GM10266 (cell line): ENCODE data around the gene DERA.
A peak's percentile ranks its signal among the peaks of the same experiment; 100 is the strongest.

Source experiments
- DNase-seq: peaks from one replicate; pipeline ENCODE4 v3.0.0; 2012; ENCODE audit errors: extremely low spot score
- CTCF ChIP-seq: IDR thresholded peaks from 2 replicates; pipeline ENCODE4 v1.5.1; 2012; ENCODE audit warnings: mild to moderate bottlenecking, low read depth; ENCODE audit not compliant: control insufficient read depth, insufficient read depth; ENCODE audit errors: missing control alignments

Gene DERA

GRCh38 chr12:15982071-15982470 is 70.9 kb downstream of the DERA start:
- DNase-seq = no peak
- TF ChIP-seq CTCF = no peak

DNA sequence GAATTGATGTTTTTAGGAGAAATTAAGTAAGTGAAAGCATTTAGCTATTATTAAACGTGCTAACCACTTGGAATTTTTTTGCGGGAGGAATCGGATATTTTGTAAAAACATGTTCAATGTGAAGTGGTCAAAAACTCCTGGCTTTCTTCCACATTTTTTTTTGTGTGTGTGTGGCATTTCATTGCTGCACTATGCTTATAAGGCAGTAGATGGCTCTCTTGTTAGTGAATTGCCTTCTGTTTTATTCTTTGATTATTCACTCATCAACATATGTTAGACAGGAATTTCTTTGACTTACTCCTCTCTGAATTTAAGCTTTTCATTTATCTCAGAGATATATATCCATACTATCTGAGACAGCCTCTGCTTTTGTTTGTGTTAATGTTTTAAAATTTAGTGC is 71.3 kb downstream of the DERA start:
- peak; percentile 13 for TF ChIP-seq CTCF
- DNase-seq = no peak

GRCh38 chr12:15982921-15983320 is 71.8 kb downstream of the DERA start:
- no peak for DNase-seq
- TF ChIP-seq CTCF = no peak

GRCh38 chr12:15984097-15984800 is 73.1 kb downstream of the DERA start:
- TF ChIP-seq CTCF = no peak
- no peak for DNase-seq

DNA sequence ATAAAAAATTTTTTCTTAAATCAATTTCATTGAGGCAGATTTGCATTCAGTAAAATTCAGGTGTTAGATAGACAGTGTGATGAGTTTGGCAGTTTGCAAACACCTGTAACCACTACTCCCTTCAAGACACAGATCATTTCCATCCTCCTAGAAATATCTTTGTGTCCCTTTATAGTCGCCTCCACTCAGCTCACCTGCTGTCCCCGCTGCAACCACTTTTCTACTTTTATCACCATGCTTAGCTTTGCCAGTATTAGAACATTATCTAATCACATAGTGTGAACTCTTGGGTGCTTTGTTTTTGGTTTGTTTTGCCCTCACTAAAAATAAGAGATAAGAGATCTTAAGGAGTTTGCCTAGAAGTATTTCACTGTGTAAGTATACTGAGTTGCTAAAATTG is 73.8 kb downstream of the DERA start:
- TF ChIP-seq CTCF = no peak
- no peak for DNase-seq

DNA sequence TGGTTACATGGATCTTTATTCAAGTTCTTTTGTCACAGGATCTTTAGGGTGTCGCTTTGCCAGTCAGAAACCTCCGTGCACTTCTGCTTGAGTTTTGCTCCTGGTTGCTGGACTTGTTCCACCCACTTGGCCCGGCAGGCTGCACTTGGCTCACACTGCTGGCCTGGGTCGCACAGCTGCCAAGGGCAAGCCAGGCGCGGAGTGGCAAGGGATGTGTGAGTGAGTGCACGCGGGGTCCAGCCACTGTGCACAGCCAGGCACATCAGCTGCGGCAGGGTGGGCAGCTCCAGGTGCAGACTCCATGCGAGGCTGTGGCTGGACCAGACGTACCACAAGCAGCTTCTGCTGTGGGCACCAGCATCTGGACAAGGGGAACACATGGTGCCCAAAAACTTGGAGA is 76.6 kb downstream of the DERA start:
- DNase-seq = no peak
- TF ChIP-seq CTCF = no peak

DNA sequence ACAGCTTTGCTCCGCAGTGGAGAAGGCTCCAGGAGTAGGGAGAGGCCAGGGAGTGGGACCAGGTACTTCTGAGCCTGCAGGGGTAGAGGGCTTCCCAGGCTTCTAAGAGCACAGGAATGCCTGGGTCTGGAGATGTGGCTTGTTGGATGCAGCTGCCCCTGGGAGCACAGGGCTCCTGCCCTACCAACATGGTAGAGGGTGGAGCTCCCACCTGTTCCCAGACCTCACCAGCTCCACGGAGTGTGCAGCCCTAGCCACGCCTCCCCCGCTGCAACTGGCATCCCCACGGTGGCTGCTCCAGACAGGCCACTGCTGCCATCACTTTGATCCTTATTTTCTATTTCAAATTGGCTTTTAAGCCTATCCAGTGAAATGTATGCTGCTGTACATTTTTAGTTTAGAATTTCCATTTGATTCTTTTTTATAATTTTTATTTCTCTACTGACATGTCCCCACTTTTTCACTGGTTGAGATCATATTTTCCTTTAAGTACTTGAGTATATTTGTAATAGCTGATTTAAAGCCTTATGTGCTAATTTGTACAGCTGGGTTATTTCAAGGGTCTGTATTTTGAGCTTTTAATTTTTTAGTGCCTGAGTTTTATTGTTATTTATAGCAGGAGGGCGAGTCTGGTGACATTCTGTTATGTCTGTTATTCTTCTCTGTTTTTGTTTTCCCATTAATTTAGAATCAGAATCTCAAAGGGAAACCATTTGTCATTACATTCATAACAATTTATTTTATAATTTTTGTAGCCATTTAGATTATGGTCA is 78.0 kb downstream of the DERA start:
- TF ChIP-seq CTCF = no peak
- DNase-seq = no peak
